Bronchus fibroblast of lung (primary cell): ENCODE results near the gene VEGFA. TPM values are rescaled to one million over a fixed set of nuclear protein-coding genes. Genes with fewer than 3 reads are reported as not detected.

Experiments
- total RNA-seq: library from RNA; depleted of rRNA; stranded (reverse); fragments of >200 nt; gene quantifications from 2 replicates; pipeline ENCODE4 v1.2.3, GENCODE V29; 2015

VEGFA gene
- 40.0 and 53.8 TPM in 2 replicates for total RNA-seq

GRCh38 chr6:43769526-43770371 lies at the start of gene VEGFA:
TSS of gene VEGFA (plus strand) at chr6:43770211.

Other genes starting within 250 kb of the VEGFA start
- gene XPO5, start 194.2 kb upstream of the VEGFA start, total RNA-seq: 15.2 and 15.5 TPM in 2 replicates
- 18.3 and 19.2 TPM in 2 replicates for gene POLH, start 194.0 kb upstream of the VEGFA start, total RNA-seq
- 49.9 and 50.6 TPM in 2 replicates for gene GTPBP2, start 140.9 kb upstream of the VEGFA start, total RNA-seq
- 33.9 and 37.7 TPM in 2 replicates for gene MAD2L1BP, start 134.4 kb upstream of the VEGFA start, total RNA-seq
- 0.67 and 0.74 TPM in 2 replicates for gene RSPH9, start 125.2 kb upstream of the VEGFA start, total RNA-seq
- gene MRPS18A, start 82.4 kb upstream of the VEGFA start, total RNA-seq: 51.6 and 60.2 TPM in 2 replicates